A549 (cell line): Measurements from ENCODE around the gene PRKCE. TPM values are rescaled to one million over a fixed set of nuclear protein-coding genes. Genes with fewer than 3 reads are reported as not detected.

Experiments used
- ATAC-seq, 2 experiments: fragments of 200-7000 bp in 1 of 2; fragments of >200 bp in 1 of 2; cut with Nextera tagmentation in 1 of 2; cut with Tn5 transposase in 1 of 2; 3 replicates each; pipeline versions ENCODE4 v1.8.0 to v1.9.1; 2018 to 2020; ENCODE audit warnings: mild to moderate bottlenecking in 1 of 2, moderate library complexity in 1 of 2
- CTCF ChIA-PET: fragments of 300-600 bp; sonication (Branson Sonifier 250); formaldehyde crosslinking; extraction: SDS; loops from one replicate; lab custom pipeline; 2021; ENCODE audit warnings: antibody characterized with exemption, inconsistent platforms; lab: Yijun Ruan, JAX
- POLR2A ChIA-PET: fragments of 350-600 bp; formaldehyde crosslinking; extraction: SDS; loops from one replicate; lab custom pipeline; 2021; ENCODE audit warnings: antibody characterized with exemption, inconsistent platforms; lab: Yijun Ruan, JAX
- DNase-seq, 2 experiments: peaks; one replicate each; pipeline versions ENCODE4 v3.0.0 to v3.0.0-alpha.2; 2011 to 2016; ENCODE audit warnings: low read depth in 1 of 2, low spot score in 1 of 2
- FAIRE-seq: peaks from 2 replicates; lab custom pipeline; 2011; peaks lifted over from hg19 to GRCh38; lab: Jason Lieb, UNC
- H3K27ac ChIP-seq, 2 experiments: fragments of >200 bp; sonication (Bioruptor Twin); formaldehyde crosslinking; 3 replicates each; pipeline ENCODE4 v1.5.1; 2016 to 2017
- H3K4me1 ChIP-seq: fragments of >200 bp; sonication (Bioruptor Twin); formaldehyde crosslinking; 3 replicates; pipeline ENCODE4 v1.6.1; 2016
- H3K4me2 ChIP-seq: fragments of >200 bp; sonication (Bioruptor Twin); formaldehyde crosslinking; 3 replicates; pipeline ENCODE4 v1.6.1; 2016
- H3K4me3 ChIP-seq: fragments of >200 bp; sonication (Bioruptor Twin); formaldehyde crosslinking; 3 replicates; pipeline ENCODE4 v1.5.1; 2016
- H3K9me3 ChIP-seq: fragments of >200 bp; sonication (Bioruptor Twin); formaldehyde crosslinking; 3 replicates; pipeline ENCODE4 v1.6.1; 2016
- ATOH8 ChIP-seq: fragments of 250-450 bp; sonication (Bioruptor Pico); IDR thresholded peaks from 2 replicates; pipeline ENCODE4 v1.5.0; 2020; ENCODE audit warnings: low read depth, mild to moderate bottlenecking, moderate library complexity
- BHLHE40 ChIP-seq: IDR thresholded peaks from 2 replicates; pipeline ENCODE4 v1.6.1; 2012; ENCODE audit warnings: low read depth, low read length, inconsistent platforms
- CBX2 ChIP-seq: fragments of 200-600 bp; sonication (generic); IDR thresholded peaks from 2 replicates; pipeline ENCODE4 v1.6.1; 2016; ENCODE audit warnings: low read depth, mild to moderate bottlenecking, borderline replicate concordance
- CHD4 ChIP-seq: fragments of 200-600 bp; sonication (generic); IDR thresholded peaks from 2 replicates; pipeline ENCODE4 v1.6.1; 2016; ENCODE audit warnings: antibody characterized with exemption, mild to moderate bottlenecking, borderline replicate concordance
- FOSB ChIP-seq: fragments of 250-450 bp; sonication (Bioruptor Pico); IDR thresholded peaks from 2 replicates; pipeline ENCODE4 v1.5.0; 2020; ENCODE audit warnings: mild to moderate bottlenecking, moderate library complexity
- FOSL2 ChIP-seq, 2 experiments: fragments of 450-650 bp in 1 of 2; fragments of >200 bp in 1 of 2; sonication (Bioruptor Twin) in 1 of 2; formaldehyde crosslinking; IDR thresholded peaks; 2 replicates each; pipeline versions ENCODE4 v1.5.0 to v1.6.1; 2016 to 2020; ENCODE audit warnings: mild to moderate bottlenecking in 1 of 2, moderate library complexity in 1 of 2
- FOXS1 ChIP-seq: fragments of 250-450 bp; sonication (Bioruptor Pico); IDR thresholded peaks from 2 replicates; pipeline ENCODE4 v1.5.0; 2020; ENCODE audit warnings: mild to moderate bottlenecking, moderate library complexity
- HDAC2 ChIP-seq: fragments of 200-600 bp; sonication (generic); IDR thresholded peaks from 2 replicates; pipeline ENCODE4 v1.6.1; 2016
- MAZ ChIP-seq: fragments of 150-350 bp; IDR thresholded peaks from 2 replicates; pipeline ENCODE4 v1.6.1; 2014; ENCODE audit warnings: antibody characterized with exemption, low read depth, low read length, borderline replicate concordance
- NPAS2 ChIP-seq: fragments of 250-450 bp; sonication (Bioruptor Pico); IDR thresholded peaks from 2 replicates; pipeline ENCODE4 v1.8.0; 2022; ENCODE audit warnings: mild to moderate bottlenecking, moderate library complexity, borderline replicate concordance
- RARB ChIP-seq: fragments of 250-450 bp; sonication (Bioruptor Pico); IDR thresholded peaks from 2 replicates; pipeline ENCODE4 v1.8.0; 2021; ENCODE audit warnings: mild to moderate bottlenecking, moderate library complexity
- TFCP2L1 ChIP-seq: fragments of 250-450 bp; sonication (Bioruptor Pico); IDR thresholded peaks from 2 replicates; pipeline ENCODE4 v1.5.0; 2021; ENCODE audit warnings: mild to moderate bottlenecking
- ZFP36 ChIP-seq: fragments of 450-650 bp; IDR thresholded peaks from 2 replicates; pipeline ENCODE4 v1.6.1; 2014; ENCODE audit warnings: borderline replicate concordance; ENCODE audit not compliant: partially characterized antibody
- ZNF302 ChIP-seq: fragments of 250-450 bp; sonication (Bioruptor Pico); IDR thresholded peaks from 2 replicates; pipeline ENCODE4 v1.9.0; 2021; ENCODE audit warnings: inconsistent platforms, mild to moderate bottlenecking, moderate library complexity
- ZSCAN20 ChIP-seq: fragments of 250-450 bp; sonication (Bioruptor Pico); IDR thresholded peaks from 2 replicates; pipeline ENCODE4 v1.8.0; 2022; ENCODE audit warnings: mild to moderate bottlenecking, moderate library complexity
- WGBS: methylation state at CpG from one replicate; pipeline ENCODE4 v1.1.6; 2017; ENCODE audit errors: missing lambda C conversion rate; 5-methylcytosine and 5-hydroxymethylcytosine counted together
- polyA plus RNA-seq, 4 experiments: library from polyadenylated mRNA; depleted of rRNA in 3 of 4; stranded (reverse); fragments of >200 nt; fragmentation: RNase III in 1 of 4; extraction: RNeasy Plus Mini Kit Qiagen cat#74134 plus additional on column Dnase treatment in 1 of 4; gene quantifications; 2 replicates in 3 of 4; 3 replicates in 1 of 4; pipeline ENCODE4 v1.2.3, GENCODE V29; 2011 to 2017
- TF ChIP-seq, protein P1 (sequence below): fragments of 200-600 bp; sonication (generic); IDR thresholded peaks from 2 replicates; pipeline ENCODE4 v1.6.1; 2016; ENCODE audit warnings: antibody characterized with exemption, mild to moderate bottlenecking, moderate library complexity
- TF ChIP-seq, protein P2 (sequence below): IDR thresholded peaks from 2 replicates; pipeline ENCODE4 v1.6.1; 2012
- TF ChIP-seq, protein P3 (sequence below): fragments of >200 bp; sonication (Bioruptor Twin); formaldehyde crosslinking; IDR thresholded peaks from 3 replicates; pipeline ENCODE4 v1.6.1; 2016

The PRKCE gene
- polyA plus RNA-seq, 2 of the 4 experiments (the other 2 are of a cell fraction) = 11.5 to 12.0 TPM

- ChIA-PET CTCF (interaction anchor here (0.9 to 1.2 kb wide), 2 partner anchors 10 to 76 kb away, joined by 3 to 6 read pairs; no protein-coding TSS in a partner anchor), POLR2A (interaction anchor here (0.6 kb wide), 1 partner anchor 52 kb away, joined by 3 read pairs; no protein-coding TSS in a partner anchor)
- FAIRE-seq (no peak), DNase-seq (no peak), ATAC-seq (peak in 1 of 2 experiments; percentile 30; a peak in 1 of 6 replicates)
- H3K4me1 ChIP-seq = no peaks in the 10 kb centered on the region
- H3K27ac ChIP-seq = no peak overlapping the region
- H3K9me3 ChIP-seq = no peaks in the 10 kb centered on the region
- H3K4me2 ChIP-seq = no peak overlapping the region
- WGBS = 79% methylated on average over 8 of the region's 8 CpGs
- TF ChIP-seq BHLHE40 (no peak), ZNF302 (CRISPR knock-in tag) (no peak), FOXS1 (CRISPR knock-in tag) (no peak)
- TF ChIP-seq, protein P1, sequence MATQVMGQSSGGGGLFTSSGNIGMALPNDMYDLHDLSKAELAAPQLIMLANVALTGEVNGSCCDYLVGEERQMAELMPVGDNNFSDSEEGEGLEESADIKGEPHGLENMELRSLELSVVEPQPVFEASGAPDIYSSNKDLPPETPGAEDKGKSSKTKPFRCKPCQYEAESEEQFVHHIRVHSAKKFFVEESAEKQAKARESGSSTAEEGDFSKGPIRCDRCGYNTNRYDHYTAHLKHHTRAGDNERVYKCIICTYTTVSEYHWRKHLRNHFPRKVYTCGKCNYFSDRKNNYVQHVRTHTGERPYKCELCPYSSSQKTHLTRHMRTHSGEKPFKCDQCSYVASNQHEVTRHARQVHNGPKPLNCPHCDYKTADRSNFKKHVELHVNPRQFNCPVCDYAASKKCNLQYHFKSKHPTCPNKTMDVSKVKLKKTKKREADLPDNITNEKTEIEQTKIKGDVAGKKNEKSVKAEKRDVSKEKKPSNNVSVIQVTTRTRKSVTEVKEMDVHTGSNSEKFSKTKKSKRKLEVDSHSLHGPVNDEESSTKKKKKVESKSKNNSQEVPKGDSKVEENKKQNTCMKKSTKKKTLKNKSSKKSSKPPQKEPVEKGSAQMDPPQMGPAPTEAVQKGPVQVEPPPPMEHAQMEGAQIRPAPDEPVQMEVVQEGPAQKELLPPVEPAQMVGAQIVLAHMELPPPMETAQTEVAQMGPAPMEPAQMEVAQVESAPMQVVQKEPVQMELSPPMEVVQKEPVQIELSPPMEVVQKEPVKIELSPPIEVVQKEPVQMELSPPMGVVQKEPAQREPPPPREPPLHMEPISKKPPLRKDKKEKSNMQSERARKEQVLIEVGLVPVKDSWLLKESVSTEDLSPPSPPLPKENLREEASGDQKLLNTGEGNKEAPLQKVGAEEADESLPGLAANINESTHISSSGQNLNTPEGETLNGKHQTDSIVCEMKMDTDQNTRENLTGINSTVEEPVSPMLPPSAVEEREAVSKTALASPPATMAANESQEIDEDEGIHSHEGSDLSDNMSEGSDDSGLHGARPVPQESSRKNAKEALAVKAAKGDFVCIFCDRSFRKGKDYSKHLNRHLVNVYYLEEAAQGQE = no peak
- TF ChIP-seq, protein P2, sequence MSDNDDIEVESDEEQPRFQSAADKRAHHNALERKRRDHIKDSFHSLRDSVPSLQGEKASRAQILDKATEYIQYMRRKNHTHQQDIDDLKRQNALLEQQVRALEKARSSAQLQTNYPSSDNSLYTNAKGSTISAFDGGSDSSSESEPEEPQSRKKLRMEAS = no peak
- TF ChIP-seq, all 56 proteins: peak for 0
- no peak overlapping the region for H3K4me3 ChIP-seq
These were observed 209.0 kb downstream of the PRKCE start for GRCh38 chr2:45860136-45861121.

DNA sequence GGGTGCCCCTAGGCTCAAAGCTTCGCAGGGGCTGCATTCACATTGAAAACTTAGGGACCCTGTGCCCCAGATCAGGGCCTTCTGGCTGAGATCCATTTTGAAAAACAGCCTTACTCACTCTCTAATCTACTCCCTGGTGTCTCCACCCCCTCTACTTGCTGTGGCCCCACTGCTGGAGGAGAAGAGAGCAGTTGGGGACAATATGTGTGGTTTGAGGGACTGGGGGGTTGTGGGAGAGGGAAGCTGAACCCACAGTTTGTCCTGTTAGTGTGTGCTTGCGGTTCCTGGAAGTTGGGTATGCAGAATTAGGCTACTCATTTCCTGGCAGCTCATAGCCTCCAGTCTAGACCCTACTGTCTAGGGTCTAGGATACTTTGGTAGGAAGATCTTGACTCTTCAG lies 211.4 kb downstream of the PRKCE start:
- no peak for ATAC-seq
- Histone ChIP-seq H3K4me1 (no peaks in the 10 kb centered on the region), H3K4me2 (no peak overlapping the region), H3K4me3 (no peak overlapping the region), H3K27ac (no peak overlapping the region), H3K9me3 (no peaks in the 10 kb centered on the region)
- no peak for DNase-seq
- CTCF ChIA-PET = interaction anchor here (1.6 kb wide), 1 partner anchor 16 kb away, joined by 3 read pairs; no protein-coding TSS in a partner anchor
- POLR2A ChIA-PET = no interaction called here
- 80% methylated on average over 2 of the region's 2 CpGs for WGBS
- no peak for FAIRE-seq
- TF ChIP-seq ATOH8 (CRISPR knock-in tag) (no peak), CHD4 (no peak), ZFP36 (no peak), TFCP2L1 (CRISPR knock-in tag) (no peak), MAZ (no peak), HDAC2 (no peak), FOSL2 (IDR thresholded peaks at IDR 0.05) (no peak), FOSL2 (CRISPR knock-in tag; IDR thresholded peaks at IDR 0.05) (no peak), FOSB (CRISPR knock-in tag) (no peak), ZSCAN20 (CRISPR knock-in tag) (no peak), CBX2 (no peak), RARB (no peak), NPAS2 (CRISPR knock-in tag) (no peak)
- TF ChIP-seq, protein P3, sequence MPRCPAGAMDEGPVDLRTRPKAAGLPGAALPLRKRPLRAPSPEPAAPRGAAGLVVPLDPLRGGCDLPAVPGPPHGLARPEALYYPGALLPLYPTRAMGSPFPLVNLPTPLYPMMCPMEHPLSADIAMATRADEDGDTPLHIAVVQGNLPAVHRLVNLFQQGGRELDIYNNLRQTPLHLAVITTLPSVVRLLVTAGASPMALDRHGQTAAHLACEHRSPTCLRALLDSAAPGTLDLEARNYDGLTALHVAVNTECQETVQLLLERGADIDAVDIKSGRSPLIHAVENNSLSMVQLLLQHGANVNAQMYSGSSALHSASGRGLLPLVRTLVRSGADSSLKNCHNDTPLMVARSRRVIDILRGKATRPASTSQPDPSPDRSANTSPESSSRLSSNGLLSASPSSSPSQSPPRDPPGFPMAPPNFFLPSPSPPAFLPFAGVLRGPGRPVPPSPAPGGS = no peak
